Peyer's patch (tissue), 4 donors: ENCODE results near the gene PAPSS2.

Experiments used
- POLR2A ChIP-seq, 2 donors: fragments of 450-650 bp; IDR thresholded peaks; one replicate each; pipeline ENCODE4 v1.5.1; 2017; ENCODE audit warnings: antibody characterized with exemption in 2 of 2, mild to moderate bottlenecking in 2 of 2, moderate library complexity in 2 of 2
- TF ChIP-seq, protein P1 (sequence below), 6 experiments: fragments of 450-650 bp in 4 of 6; fragments of 200-600 bp in 2 of 6; sonication (generic) in 1 of 6; IDR thresholded peaks; one replicate each; pipeline ENCODE4 v1.5.1; 2017 to 2019; ENCODE audit warnings: antibody characterized with exemption in 6 of 6, mild to moderate bottlenecking in 3 of 6, moderate library complexity in 1 of 6

- TF ChIP-seq, protein P1, sequence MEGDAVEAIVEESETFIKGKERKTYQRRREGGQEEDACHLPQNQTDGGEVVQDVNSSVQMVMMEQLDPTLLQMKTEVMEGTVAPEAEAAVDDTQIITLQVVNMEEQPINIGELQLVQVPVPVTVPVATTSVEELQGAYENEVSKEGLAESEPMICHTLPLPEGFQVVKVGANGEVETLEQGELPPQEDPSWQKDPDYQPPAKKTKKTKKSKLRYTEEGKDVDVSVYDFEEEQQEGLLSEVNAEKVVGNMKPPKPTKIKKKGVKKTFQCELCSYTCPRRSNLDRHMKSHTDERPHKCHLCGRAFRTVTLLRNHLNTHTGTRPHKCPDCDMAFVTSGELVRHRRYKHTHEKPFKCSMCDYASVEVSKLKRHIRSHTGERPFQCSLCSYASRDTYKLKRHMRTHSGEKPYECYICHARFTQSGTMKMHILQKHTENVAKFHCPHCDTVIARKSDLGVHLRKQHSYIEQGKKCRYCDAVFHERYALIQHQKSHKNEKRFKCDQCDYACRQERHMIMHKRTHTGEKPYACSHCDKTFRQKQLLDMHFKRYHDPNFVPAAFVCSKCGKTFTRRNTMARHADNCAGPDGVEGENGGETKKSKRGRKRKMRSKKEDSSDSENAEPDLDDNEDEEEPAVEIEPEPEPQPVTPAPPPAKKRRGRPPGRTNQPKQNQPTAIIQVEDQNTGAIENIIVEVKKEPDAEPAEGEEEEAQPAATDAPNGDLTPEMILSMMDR (IDR thresholded peaks at IDR 0.05), result no peak
- no peak for TF ChIP-seq POLR2A (IDR thresholded peaks at IDR 0.05)
Measured at GRCh38 chr10:87794285-87794684, 134.6 kb downstream of the PAPSS2 start.
